GM18520 (cell line): ENCODE measurements around the gene FAM168A.
"Not testable (repeated sequence)": the region's sequence is repeated elsewhere in the genome, so short reads cannot be mapped to it uniquely, and the experiment has no call there.

Experiments
- ATAC-seq: cut with Tn5 transposase; IDR thresholded peaks from one replicate; pipeline ENCODE4 v1.9.1; 2021; ENCODE audit not compliant: unreplicated experiment

Gene FAM168A

GRCh38 chr11:73473252-73473651 is 124.7 kb downstream of the FAM168A start:
- no peak for ATAC-seq

GRCh38 chr11:73470036-73470612 is 127.8 kb downstream of the FAM168A start:
- ATAC-seq = not testable (repeated sequence)

GRCh38 chr11:73469401-73469800 is 128.5 kb downstream of the FAM168A start:
- no peak for ATAC-seq

GRCh38 chr11:73468590-73469161 is 129.2 kb downstream of the FAM168A start:
- ATAC-seq = no peak

- ATAC-seq = no peak
Observed at GRCh38 chr11:73467505-73467904, 130.4 kb downstream of the FAM168A start.

GRCh38 chr11:73466643-73467042 is 131.3 kb downstream of the FAM168A start:
- ATAC-seq = no peak

- ATAC-seq = no peak
Observed at GRCh38 chr11:73465871-73466270, 132.0 kb downstream of the FAM168A start.

- no peak for ATAC-seq
Observed at GRCh38 chr11:73465023-73465675, 132.8 kb downstream of the FAM168A start.

GRCh38 chr11:73464347-73464746 is 133.6 kb downstream of the FAM168A start:
- no peak for ATAC-seq

- ATAC-seq = no peak
Observed at GRCh38 chr11:73463359-73463758, 134.6 kb downstream of the FAM168A start.

GRCh38 chr11:73461964-73462363 is 135.9 kb downstream of the FAM168A start:
- no peak for ATAC-seq

GRCh38 chr11:73461335-73461840 is 136.5 kb downstream of the FAM168A start:
- no peak for ATAC-seq

- ATAC-seq = no peak
Observed at GRCh38 chr11:73458201-73458600, 139.7 kb downstream of the FAM168A start.

- no peak for ATAC-seq
Observed at GRCh38 chr11:73454987-73455386, 142.9 kb downstream of the FAM168A start.

- ATAC-seq = no peak
Observed at GRCh38 chr11:73453562-73453961, 144.3 kb downstream of the FAM168A start.

GRCh38 chr11:73452726-73453125 is 145.2 kb downstream of the FAM168A start:
- ATAC-seq = no peak

GRCh38 chr11:73451896-73452295 is 146.0 kb downstream of the FAM168A start:
- no peak for ATAC-seq

- no peak for ATAC-seq
Observed at GRCh38 chr11:73446766-73447165, 151.1 kb downstream of the FAM168A start.

- no peak for ATAC-seq
Observed at GRCh38 chr11:73445980-73446379, 151.9 kb downstream of the FAM168A start.

GRCh38 chr11:73439002-73439843 is 158.7 kb downstream of the FAM168A start:
- ATAC-seq = no peak

- not testable (repeated sequence) for ATAC-seq
Observed at GRCh38 chr11:73436859-73437258, 161.1 kb downstream of the FAM168A start.
